ENCODE results near the gene WDR72. TPM values are rescaled to one million over a fixed set of nuclear protein-coding genes. Genes with fewer than 3 reads are reported as not detected.

Gene WDR72
- total RNA-seq, 1 experiment from 2014 or later, result 3.9 TPM

DNA sequence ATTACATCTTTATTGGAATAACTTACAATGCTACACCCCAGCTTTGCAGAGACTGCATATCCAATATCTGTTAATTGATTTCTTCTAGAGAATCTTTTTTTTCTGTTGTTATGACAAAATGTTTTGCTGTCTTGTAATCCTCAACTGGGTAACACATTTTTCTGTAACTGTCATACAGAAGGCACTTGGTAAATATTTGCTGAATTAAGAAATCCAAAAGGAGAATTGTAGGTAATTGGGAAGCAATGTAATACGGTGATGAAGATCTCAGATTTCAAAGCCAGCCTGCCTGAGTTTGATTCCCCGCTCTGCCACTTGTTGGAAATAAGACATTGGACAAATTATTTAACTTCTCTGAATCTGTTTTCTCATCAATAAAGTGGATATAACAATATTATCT lies 169.1 kb downstream of the WDR72 start:
- Mint-ChIP-seq H3K27me3 (ENCODE audit: unreplicated experiment) (no peaks in the 10 kb centered on the region), H3K4me1 (ENCODE audit: low read depth, unreplicated experiment) (peaks cover 22% of the 10 kb centered on the region), H3K27ac (ENCODE audit: unreplicated experiment) (no peak overlapping the region), H3K9me3 (ENCODE audit: low read depth, unreplicated experiment) (no peaks in the 10 kb centered on the region), H3K4me3 (ENCODE audit: low read depth, unreplicated experiment) (no peak overlapping the region), H3K36me3 (ENCODE audit: insufficient read depth, unreplicated experiment) (no peaks in the 10 kb centered on the region)
- intact Hi-C loops (cut with micrococcal nuclease; ENCODE audit: unreplicated experiment), result no loop called here
- TF ChIP-seq, protein P1, sequence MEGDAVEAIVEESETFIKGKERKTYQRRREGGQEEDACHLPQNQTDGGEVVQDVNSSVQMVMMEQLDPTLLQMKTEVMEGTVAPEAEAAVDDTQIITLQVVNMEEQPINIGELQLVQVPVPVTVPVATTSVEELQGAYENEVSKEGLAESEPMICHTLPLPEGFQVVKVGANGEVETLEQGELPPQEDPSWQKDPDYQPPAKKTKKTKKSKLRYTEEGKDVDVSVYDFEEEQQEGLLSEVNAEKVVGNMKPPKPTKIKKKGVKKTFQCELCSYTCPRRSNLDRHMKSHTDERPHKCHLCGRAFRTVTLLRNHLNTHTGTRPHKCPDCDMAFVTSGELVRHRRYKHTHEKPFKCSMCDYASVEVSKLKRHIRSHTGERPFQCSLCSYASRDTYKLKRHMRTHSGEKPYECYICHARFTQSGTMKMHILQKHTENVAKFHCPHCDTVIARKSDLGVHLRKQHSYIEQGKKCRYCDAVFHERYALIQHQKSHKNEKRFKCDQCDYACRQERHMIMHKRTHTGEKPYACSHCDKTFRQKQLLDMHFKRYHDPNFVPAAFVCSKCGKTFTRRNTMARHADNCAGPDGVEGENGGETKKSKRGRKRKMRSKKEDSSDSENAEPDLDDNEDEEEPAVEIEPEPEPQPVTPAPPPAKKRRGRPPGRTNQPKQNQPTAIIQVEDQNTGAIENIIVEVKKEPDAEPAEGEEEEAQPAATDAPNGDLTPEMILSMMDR (IDR thresholded peaks at IDR 0.05; ENCODE audit: unreplicated experiment), result no peak
- no peak for DNase-seq
- CTCF ChIA-PET, result no interaction called here
- BruUV-seq (replicated peaks), result no TSS peak

DNA sequence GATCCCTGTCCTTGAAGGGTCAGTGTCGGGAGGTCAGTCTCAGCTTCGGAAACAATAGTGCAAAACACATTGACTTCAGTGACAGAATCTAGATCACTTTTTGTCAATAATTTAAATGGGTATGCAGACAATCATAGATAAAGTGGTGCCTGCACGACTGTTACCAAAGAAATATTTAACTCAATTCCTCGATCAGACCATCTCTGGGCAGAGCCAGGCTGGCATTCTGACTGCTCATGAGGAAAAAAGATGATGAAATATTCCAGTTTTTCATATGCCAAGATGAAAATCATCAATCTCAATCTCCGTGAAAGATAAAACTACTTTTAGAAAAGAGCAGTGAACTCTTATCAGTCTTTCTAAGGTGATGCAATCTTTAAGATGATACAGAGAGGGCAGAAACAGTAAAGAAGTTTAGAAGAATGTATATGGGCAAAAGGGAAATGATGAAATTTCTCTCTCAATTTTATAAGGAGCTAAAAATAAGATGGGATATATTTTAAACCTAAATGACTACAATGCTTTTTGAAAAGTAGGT lies 169.9 kb downstream of the WDR72 start:
- no peak overlapping the region for H3K4me3 Mint-ChIP-seq (ENCODE audit: low read depth, unreplicated experiment)
- peaks cover 22% of the 10 kb centered on the region for H3K4me1 Mint-ChIP-seq (ENCODE audit: low read depth, unreplicated experiment)
- no peak for DNase-seq
- H3K36me3 Mint-ChIP-seq (ENCODE audit: insufficient read depth, unreplicated experiment), result no peaks in the 10 kb centered on the region
- intact Hi-C loops (cut with micrococcal nuclease; ENCODE audit: unreplicated experiment), result loop anchor here (5.0 kb wide), 1 partner anchor 72 kb away; no protein-coding TSS in a partner anchor
- H3K9me3 Mint-ChIP-seq (ENCODE audit: low read depth, unreplicated experiment), result no peaks in the 10 kb centered on the region
- CTCF ChIA-PET, result no interaction called here
- no TSS peak for BruUV-seq (replicated peaks)
- no peaks in the 10 kb centered on the region for H3K27me3 Mint-ChIP-seq (ENCODE audit: unreplicated experiment)
- no peak overlapping the region for H3K27ac Mint-ChIP-seq (ENCODE audit: unreplicated experiment)
- TF ChIP-seq, protein P1 (IDR thresholded peaks at IDR 0.05; ENCODE audit: unreplicated experiment), result no peak

DNA sequence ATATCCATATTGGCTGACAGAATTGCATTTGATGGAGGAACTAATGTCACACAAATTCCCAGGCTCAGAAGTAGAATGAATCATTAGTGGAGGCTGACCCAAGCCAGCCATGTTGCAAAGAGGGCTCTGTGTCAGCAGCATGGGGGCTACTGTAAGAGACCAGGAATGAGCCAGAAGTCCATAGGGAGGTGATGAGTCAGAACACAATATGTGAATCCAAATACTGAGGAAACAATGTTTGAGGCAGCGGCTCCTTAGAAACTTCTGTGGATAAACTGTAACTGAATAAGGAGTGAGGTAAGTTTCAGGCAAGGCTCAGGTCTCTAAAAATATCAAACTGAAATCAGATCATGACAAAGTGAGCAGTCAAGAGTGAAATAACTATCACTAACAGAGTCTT lies 170.7 kb downstream of the WDR72 start:
- H3K27me3 Mint-ChIP-seq (ENCODE audit: unreplicated experiment), result no peaks in the 10 kb centered on the region
- no peak overlapping the region for H3K27ac Mint-ChIP-seq (ENCODE audit: unreplicated experiment)
- H3K9me3 Mint-ChIP-seq (ENCODE audit: low read depth, unreplicated experiment), result no peaks in the 10 kb centered on the region
- intact Hi-C loops (cut with micrococcal nuclease; ENCODE audit: unreplicated experiment), result loop anchor here (5.0 kb wide), 1 partner anchor 71 kb away; no protein-coding TSS in a partner anchor
- H3K4me1 Mint-ChIP-seq (ENCODE audit: low read depth, unreplicated experiment), result peaks cover 22% of the 10 kb centered on the region
- DNase-seq, result no peak
- TF ChIP-seq, protein P1 (IDR thresholded peaks at IDR 0.05; ENCODE audit: unreplicated experiment), result no peak
- H3K36me3 Mint-ChIP-seq (ENCODE audit: insufficient read depth, unreplicated experiment), result no peaks in the 10 kb centered on the region
- no peak overlapping the region for H3K4me3 Mint-ChIP-seq (ENCODE audit: low read depth, unreplicated experiment)
- CTCF ChIA-PET, result no interaction called here
- no TSS peak for BruUV-seq (replicated peaks)

DNA sequence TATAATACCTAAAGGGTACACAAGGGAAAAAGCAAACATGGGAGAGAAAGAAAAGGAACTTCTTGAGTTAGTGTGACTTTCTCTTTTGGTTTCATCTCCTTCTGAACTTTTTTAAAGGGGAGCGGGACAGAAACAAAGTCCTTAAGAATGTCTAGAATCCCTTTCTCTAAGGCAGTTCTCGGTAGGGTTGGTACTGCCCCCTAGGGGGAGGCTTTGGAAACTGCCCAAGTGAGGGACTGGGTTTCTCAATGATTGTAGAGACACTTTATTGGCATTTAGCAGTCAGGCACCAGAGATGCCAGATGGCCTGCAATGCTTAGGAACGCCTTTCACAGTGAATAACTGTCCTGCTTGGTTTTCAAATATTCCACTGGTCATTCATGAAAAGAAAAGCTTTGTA lies 172.7 kb downstream of the WDR72 start:
- H3K36me3 Mint-ChIP-seq (ENCODE audit: insufficient read depth, unreplicated experiment), result no peaks in the 10 kb centered on the region
- H3K27ac Mint-ChIP-seq (ENCODE audit: unreplicated experiment), result no peak overlapping the region
- H3K9me3 Mint-ChIP-seq (ENCODE audit: low read depth, unreplicated experiment), result no peaks in the 10 kb centered on the region
- no peaks in the 10 kb centered on the region for H3K27me3 Mint-ChIP-seq (ENCODE audit: unreplicated experiment)
- peaks cover 19% of the 10 kb centered on the region for H3K4me1 Mint-ChIP-seq (ENCODE audit: low read depth, unreplicated experiment)
- peak; percentile 59 for DNase-seq
- H3K4me3 Mint-ChIP-seq (ENCODE audit: low read depth, unreplicated experiment), result no peak overlapping the region
- no TSS peak for BruUV-seq (replicated peaks)
- CTCF ChIA-PET, result no interaction called here
- intact Hi-C loops (cut with micrococcal nuclease; ENCODE audit: unreplicated experiment), result loop anchor here (5.0 kb wide), 1 partner anchor 69 kb away; no protein-coding TSS in a partner anchor
- TF ChIP-seq, protein P1 (IDR thresholded peaks at IDR 0.05; ENCODE audit: unreplicated experiment), result peak; percentile 40
